ENCODE data around the gene PCBP3. TPM values are rescaled to one million over a fixed set of nuclear protein-coding genes. Genes with fewer than 3 reads are reported as not detected.

Gene PCBP3
- total and polyA plus RNA-seq, 2 of the 8 experiments (the other 6 are each of a cell fraction or from before 2014, with no cell fraction given): 3.5 to 6.3 TPM

- TF ChIP-seq JUN (IDR thresholded peaks at IDR 0.05; ENCODE audit: low read depth, low read length) (no peak), POU5F1 (IDR thresholded peaks at IDR 0.05; ENCODE audit: low read depth, low read length) (no peak), SP1 (IDR thresholded peaks at IDR 0.05; ENCODE audit: low read depth, low read length) (no peak), BRCA1 (IDR thresholded peaks at IDR 0.05; ENCODE audit: low read depth, low read length) (no peak), GTF2F1 (IDR thresholded peaks at IDR 0.05; ENCODE audit: borderline replicate concordance, low read depth, low read length) (no peak), NANOG (IDR thresholded peaks at IDR 0.05; ENCODE audit: insufficient read depth, low read depth, low read length, poor library complexity, severe bottlenecking) (no peak)
These were observed 299.5 kb downstream of the PCBP3 start (continued) for GRCh38 chr21:45942755-45943629.
